HK-2 (cell line): Measurements from ENCODE around the gene POLK.

Experiments used
- DNase-seq: peaks from one replicate; pipeline ENCODE4 v3.0.0-alpha.2; 2018; ENCODE audit not compliant: unreplicated experiment

The POLK gene

DNA sequence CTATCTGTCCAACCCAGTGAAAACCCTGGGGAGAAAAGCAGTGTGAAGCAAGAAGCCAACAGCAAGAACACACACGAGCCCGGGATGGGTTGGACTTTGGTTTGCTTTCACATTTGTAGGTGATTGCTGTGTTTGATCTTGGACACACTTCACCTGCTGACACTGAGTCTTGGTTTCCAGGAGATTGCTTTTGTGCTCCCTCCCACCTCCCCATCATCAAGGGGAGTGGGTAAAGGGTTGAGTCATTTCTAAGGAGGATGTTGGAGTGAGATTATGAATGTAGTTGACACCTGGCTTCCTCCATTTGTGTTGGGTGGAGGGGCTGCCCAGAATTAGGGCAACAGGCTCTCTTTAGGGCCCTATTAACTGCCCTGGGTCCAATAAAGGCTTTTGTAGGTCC, 137.0 kb downstream of the POLK start:
- no peak for DNase-seq
